ENCODE measurements around the gene GGA1. TPM values are rescaled to one million over a fixed set of nuclear protein-coding genes. Genes with fewer than 3 reads are reported as not detected.

The GGA1 gene
- total RNA-seq, 2 donors from 2014 or later = 59.9 to 61.2 TPM

- Histone ChIP-seq H3K27ac (no peak overlapping the region), H3K4me3 (peak overlapping the region; percentile 74), H3K36me3 (no peaks in the 10 kb centered on the region), H3K9me3 (no peaks in the 10 kb centered on the region), H3K4me1 (ENCODE audit: control insufficient read depth in 1 of 2, low read depth in 2 of 2) (peaks cover 0 to 12% of the 10 kb centered on the region in 2 donors), H3K27me3 (replicated peaks; ENCODE audit: insufficient read depth) (no peaks in the 10 kb centered on the region)
- no peak for TF ChIP-seq CTCF (IDR thresholded peaks at IDR 0.05)
- ATAC-seq (ENCODE audit: insufficient number of reproducible peaks, low FRiP score, low read depth) (no peak), DNase-seq (ENCODE audit: low spot score) (no peak)
Observed at GRCh38 chr22:37640591-37641560, 32.2 kb downstream of the GGA1 start.

GRCh38 chr22:37641561-37641949 lies 32.9 kb downstream of the GGA1 start:
- no peak overlapping the region for H3K27ac ChIP-seq
- ATAC-seq (ENCODE audit: insufficient number of reproducible peaks, low FRiP score, low read depth) (no peak), DNase-seq (ENCODE audit: low spot score) (no peak)
- H3K4me1 ChIP-seq (ENCODE audit: control insufficient read depth in 1 of 2, low read depth in 2 of 2) = peaks cover 0 to 12% of the 10 kb centered on the region in 2 donors
- no peak overlapping the region for H3K4me3 ChIP-seq
- no peaks in the 10 kb centered on the region for H3K27me3 ChIP-seq (replicated peaks; ENCODE audit: insufficient read depth)
- no peaks in the 10 kb centered on the region for H3K9me3 ChIP-seq
- no peaks in the 10 kb centered on the region for H3K36me3 ChIP-seq
- TF ChIP-seq CTCF (IDR thresholded peaks at IDR 0.05) = no peak

- no peaks in the 10 kb centered on the region for H3K9me3 ChIP-seq
- DNase-seq (ENCODE audit: low spot score) = peak; percentile 47
- H3K4me1 ChIP-seq (ENCODE audit: control insufficient read depth in 1 of 2, low read depth in 2 of 2) = peaks cover 0 to 12% of the 10 kb centered on the region in 2 donors
- peak; percentile 96 for TF ChIP-seq CTCF (IDR thresholded peaks at IDR 0.05)
- no peaks in the 10 kb centered on the region for H3K27me3 ChIP-seq (replicated peaks; ENCODE audit: insufficient read depth)
- H3K27ac ChIP-seq = no peak overlapping the region
- H3K36me3 ChIP-seq = no peaks in the 10 kb centered on the region
- no peak for ATAC-seq (ENCODE audit: insufficient number of reproducible peaks, low FRiP score, low read depth)
- H3K4me3 ChIP-seq = no peak overlapping the region
Observed at GRCh38 chr22:37643225-37643847, 34.7 kb downstream of the GGA1 start.

GRCh38 chr22:37647317-37647716 lies 38.7 kb downstream of the GGA1 start:
- Histone ChIP-seq H3K27me3 (replicated peaks; ENCODE audit: insufficient read depth) (no peaks in the 10 kb centered on the region), H3K4me1 (ENCODE audit: control insufficient read depth in 1 of 2, low read depth in 2 of 2) (no peaks in the 10 kb centered on the region), H3K36me3 (no peaks in the 10 kb centered on the region), H3K9me3 (no peaks in the 10 kb centered on the region), H3K4me3 (no peak overlapping the region), H3K27ac (no peak overlapping the region)
- ATAC-seq (ENCODE audit: insufficient number of reproducible peaks, low FRiP score, low read depth) = no peak
- DNase-seq (ENCODE audit: low spot score) = no peak
- no peak for TF ChIP-seq CTCF (IDR thresholded peaks at IDR 0.05)

- no peak for DNase-seq (ENCODE audit: low spot score)
- TF ChIP-seq CTCF (IDR thresholded peaks at IDR 0.05) = no peak
- H3K9me3 ChIP-seq = no peaks in the 10 kb centered on the region
- no peak overlapping the region for H3K27ac ChIP-seq
- ATAC-seq (ENCODE audit: insufficient number of reproducible peaks, low FRiP score, low read depth) = no peak
- H3K4me1 ChIP-seq (ENCODE audit: control insufficient read depth in 1 of 2, low read depth in 2 of 2) = no peaks in the 10 kb centered on the region
- H3K4me3 ChIP-seq = no peak overlapping the region
- H3K36me3 ChIP-seq = no peaks in the 10 kb centered on the region
- no peaks in the 10 kb centered on the region for H3K27me3 ChIP-seq (replicated peaks; ENCODE audit: insufficient read depth)
Observed at GRCh38 chr22:37647928-37648327, 39.3 kb downstream of the GGA1 start.
